Left lung (tissue), 10 donors: ENCODE results near the gene CCDC171. TPM values are rescaled to one million over a fixed set of nuclear protein-coding genes. Genes with fewer than 3 reads are reported as not detected.
A peak's percentile ranks its signal among the peaks of the same experiment; 100 is the strongest.

ENCODE experiments used
- ATAC-seq: fragments of 200-7000 bp; cut with Tn5 transposase; one replicate; pipeline ENCODE4 v1.9.1; 2020; ENCODE audit warnings: moderate library complexity
- DNase-seq, 4 donors: peaks; one replicate each; pipeline ENCODE4 v3.0.0-alpha.2; 2013 to 2020
- H3K27ac ChIP-seq, 2 donors: fragments of 200-600 bp; sonication (generic) in 1 of 2; one replicate each; pipeline versions ENCODE4 v1.5.0 to v1.8.0; 2020 to 2021
- H3K27me3 ChIP-seq, 2 donors: fragments of 200-600 bp; sonication (generic) in 1 of 2; one replicate each; pipeline versions ENCODE4 v1.5.0 to v1.8.0; 2020 to 2021
- H3K36me3 ChIP-seq, 2 donors: fragments of 200-600 bp; sonication (generic) in 1 of 2; one replicate each; pipeline versions ENCODE4 v1.5.0 to v1.8.0; 2020 to 2021
- H3K4me1 ChIP-seq, 2 donors: fragments of 200-600 bp; one replicate each; pipeline ENCODE4 v1.8.0; 2021
- H3K4me3 ChIP-seq, 2 donors: fragments of 200-600 bp; sonication (generic) in 1 of 2; one replicate each; pipeline versions ENCODE4 v1.5.0 to v1.8.0; 2020 to 2021; ENCODE audit warnings: mild to moderate bottlenecking in 1 of 2
- H3K9me3 ChIP-seq, 2 donors: fragments of 200-600 bp; sonication (generic) in 1 of 2; one replicate each; pipeline versions ENCODE4 v1.5.0 to v1.8.0; 2020 to 2021
- CTCF ChIP-seq, 2 donors: fragments of 200-600 bp; sonication (generic) in 1 of 2; IDR thresholded peaks; one replicate each; pipeline versions ENCODE4 v1.5.0 to v1.8.0; 2021; ENCODE audit warnings: antibody characterized with exemption in 2 of 2
- intact Hi-C, 2 donors: fragments of 100-400 bp; cut with DNase I; formaldehyde crosslinking; loops; one replicate each; pipeline versions ENCODE4 v1.11.2 to v1.14.2; 2022
- polyA plus RNA-seq, 6 donors: library from polyadenylated mRNA; unstranded; fragments of 120-200 nt; gene quantifications; one replicate each; pipeline ENCODE4 v1.2.1, GENCODE V29; 2013; ENCODE audit not compliant: insufficient read length in 6 of 6
- total RNA-seq, 2 donors: library from RNA; stranded (reverse); fragmentation: NEBNext Ultra II Directional; extraction: Animal tissue kit (Norgen Biotek cat#: 25700); gene quantifications; one replicate each; pipeline ENCODE4 v1.2.1, GENCODE V29; 2021
- donor health status: DM: no; HTN: yes; CAD: no.
- donor health status: DM: no; HTN: no; CAD: no.

The CCDC171 gene
- total and polyA plus RNA-seq, 8 donors = 2.0 to 11.2 (median 10.0) TPM

GRCh38 chr9:15965246-15965745 lies 412.5 kb downstream of the CCDC171 start:
- no peak for TF ChIP-seq CTCF (IDR thresholded peaks at IDR 0.05)
- Histone ChIP-seq H3K9me3 (no peaks in the 10 kb centered on the region), H3K4me3 (no peak overlapping the region), H3K27me3 (no peaks in the 10 kb centered on the region), H3K27ac (no peak overlapping the region), H3K36me3 (no peaks in the 10 kb centered on the region), H3K4me1 (no peaks in the 10 kb centered on the region)
- intact Hi-C loops = no loop called here
- DNase-seq (no peak), ATAC-seq (no peak)

GRCh38 chr9:15966471-15966870 lies 413.6 kb downstream of the CCDC171 start:
- no peak overlapping the region for H3K4me3 ChIP-seq
- DNase-seq = no peak
- intact Hi-C loops = no loop called here
- ATAC-seq = no peak
- H3K9me3 ChIP-seq = no peaks in the 10 kb centered on the region
- H3K4me1 ChIP-seq = no peaks in the 10 kb centered on the region
- H3K36me3 ChIP-seq = no peaks in the 10 kb centered on the region
- H3K27me3 ChIP-seq = no peaks in the 10 kb centered on the region
- no peak overlapping the region for H3K27ac ChIP-seq
- TF ChIP-seq CTCF (IDR thresholded peaks at IDR 0.05) = no peak

- no peak for TF ChIP-seq CTCF (IDR thresholded peaks at IDR 0.05)
- H3K9me3 ChIP-seq = no peaks in the 10 kb centered on the region
- no peaks in the 10 kb centered on the region for H3K4me1 ChIP-seq
- intact Hi-C loops = no loop called here
- H3K36me3 ChIP-seq = no peaks in the 10 kb centered on the region
- DNase-seq = peak in 1 of 4 donors; percentile 4
- no peak overlapping the region for H3K27ac ChIP-seq
- H3K27me3 ChIP-seq = no peaks in the 10 kb centered on the region
- H3K4me3 ChIP-seq = no peak overlapping the region
- ATAC-seq = no peak
These were observed 414.2 kb downstream of the CCDC171 start for GRCh38 chr9:15967068-15967467.

GRCh38 chr9:15972760-15973159 lies 419.9 kb downstream of the CCDC171 start:
- no peak for TF ChIP-seq CTCF (IDR thresholded peaks at IDR 0.05)
- Histone ChIP-seq H3K27me3 (no peaks in the 10 kb centered on the region), H3K36me3 (no peaks in the 10 kb centered on the region), H3K4me1 (no peaks in the 10 kb centered on the region), H3K4me3 (no peak overlapping the region), H3K9me3 (no peaks in the 10 kb centered on the region), H3K27ac (no peak overlapping the region)
- ATAC-seq (no peak), DNase-seq (no peak)
- intact Hi-C loops = no loop called here

GRCh38 chr9:15975101-15975778 lies 422.4 kb downstream of the CCDC171 start:
- DNase-seq (no peak), ATAC-seq (no peak)
- H3K4me3 ChIP-seq = no peak overlapping the region
- no peaks in the 10 kb centered on the region for H3K36me3 ChIP-seq
- no peak for TF ChIP-seq CTCF (IDR thresholded peaks at IDR 0.05)
- intact Hi-C loops = no loop called here
- H3K9me3 ChIP-seq = peaks cover 0 to under 1% of the 10 kb centered on the region in 2 donors
- no peaks in the 10 kb centered on the region for H3K4me1 ChIP-seq
- no peak overlapping the region for H3K27ac ChIP-seq
- H3K27me3 ChIP-seq = no peaks in the 10 kb centered on the region
